ENCODE measurements around the gene LPP.

GRCh38 chr3:188568736-188569135 lies 414.8 kb downstream of the LPP start:
- no peak for TF ChIP-seq POLR2A (IDR thresholded peaks at IDR 0.05)
- TF ChIP-seq EP300 (IDR thresholded peaks at IDR 0.05; ENCODE audit: low read depth), result no peak
- no peak for TF ChIP-seq CTCF (IDR thresholded peaks at IDR 0.05)
